ENCODE results near the gene EHD4. TPM values are rescaled to one million over a fixed set of nuclear protein-coding genes. Genes with fewer than 3 reads are reported as not detected.

Gene EHD4
- polyA plus RNA-seq, 1 of the 3 experiments (the other 2 are of a cell fraction) = 17.5 TPM

DNA sequence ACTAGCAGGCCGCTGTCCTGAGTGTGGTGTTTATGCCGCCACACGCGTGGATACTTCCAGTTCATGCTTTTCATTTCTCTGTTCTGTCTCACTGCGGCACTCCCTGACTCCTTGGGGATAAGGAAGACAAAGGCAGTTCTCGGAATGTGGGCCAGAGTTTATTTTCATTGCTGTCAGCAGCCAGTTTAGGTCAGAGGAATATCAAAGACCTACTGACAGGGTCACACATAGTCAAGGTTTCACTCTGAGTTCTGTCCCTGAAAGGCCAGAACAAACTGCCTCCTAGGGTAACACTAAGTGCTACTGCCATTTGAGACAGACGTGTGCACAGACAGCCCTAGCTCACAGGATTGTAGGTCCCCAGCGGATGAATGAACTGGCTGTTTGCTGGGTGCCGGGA is 51.2 kb downstream of the EHD4 start:
- H3K27me3 ChIP-seq (ENCODE audit: insufficient read depth) = no peaks in the 10 kb centered on the region
- peaks cover 5 to 8% of the 10 kb centered on the region in 2 experiments; a peak in 2 of 4 replicates for H3K4me1 ChIP-seq (ENCODE audit: control insufficient read depth in 1 of 2, insufficient read depth in 2 of 2, low read depth in 1 of 2, low read length in 1 of 2)
- no peaks in the 10 kb centered on the region for H3K9me3 ChIP-seq
- CTCF ChIA-PET = interaction anchor here (1.0 to 2.1 kb wide), 3 partner anchors 9 to 141 kb away, joined by 3 to 5 read pairs (median 3); no protein-coding TSS in a partner anchor
- peaks cover 4 to 7% of the 10 kb centered on the region in 2 experiments for H3K36me3 ChIP-seq (replicated peaks in 1 of 2; ENCODE audit: control insufficient read depth in 1 of 2, insufficient read depth in 2 of 2, low read length in 1 of 2)
- no peak overlapping the region for H3K4me3 ChIP-seq (ENCODE audit: low read depth in 2 of 2, low read length in 1 of 2)
- no peak for DNase-seq
- no peaks in the 10 kb centered on the region for H3K9me2 ChIP-seq
- H3K4me2 ChIP-seq = no peak overlapping the region
- POLR2A ChIA-PET = no interaction called here
- TF ChIP-seq FOXJ3 (CRISPR knock-in tag; IDR thresholded peaks at IDR 0.05) (no peak), EP300 (IDR thresholded peaks at IDR 0.05; ENCODE audit: borderline replicate concordance in 1 of 2, low read depth in 1 of 2, low read length in 1 of 2) (no peak)
- TF ChIP-seq, protein P1, sequence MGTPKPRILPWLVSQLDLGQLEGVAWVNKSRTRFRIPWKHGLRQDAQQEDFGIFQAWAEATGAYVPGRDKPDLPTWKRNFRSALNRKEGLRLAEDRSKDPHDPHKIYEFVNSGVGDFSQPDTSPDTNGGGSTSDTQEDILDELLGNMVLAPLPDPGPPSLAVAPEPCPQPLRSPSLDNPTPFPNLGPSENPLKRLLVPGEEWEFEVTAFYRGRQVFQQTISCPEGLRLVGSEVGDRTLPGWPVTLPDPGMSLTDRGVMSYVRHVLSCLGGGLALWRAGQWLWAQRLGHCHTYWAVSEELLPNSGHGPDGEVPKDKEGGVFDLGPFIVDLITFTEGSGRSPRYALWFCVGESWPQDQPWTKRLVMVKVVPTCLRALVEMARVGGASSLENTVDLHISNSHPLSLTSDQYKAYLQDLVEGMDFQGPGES (IDR thresholded peaks at IDR 0.05; ENCODE audit: low read depth, low read length) = no peak
- no peak overlapping the region for H3K27ac ChIP-seq (ENCODE audit: low read depth in 2 of 2, low read length in 1 of 2)
- H3F3A ChIP-seq (replicated peaks; ENCODE audit: insufficient read depth) = peaks cover 6% of the 10 kb centered on the region
- H4K20me1 ChIP-seq (ENCODE audit: insufficient read depth) = 0 out of 2 replicates have a peak, but pooled peaks cover 4% of the 10 kb centered on the region
- no peak overlapping the region for H2AFZ ChIP-seq (ENCODE audit: low read depth)
- H3K79me2 ChIP-seq (ENCODE audit: insufficient read depth) = peaks cover 9% of the 10 kb centered on the region; the same call in 1 of the 2 replicates
- H3K9ac ChIP-seq = no peak overlapping the region
- 96% methylated on average over 8 of the region's 9 CpGs for WGBS (ENCODE audit: low lambda C conversion rate)

DNA sequence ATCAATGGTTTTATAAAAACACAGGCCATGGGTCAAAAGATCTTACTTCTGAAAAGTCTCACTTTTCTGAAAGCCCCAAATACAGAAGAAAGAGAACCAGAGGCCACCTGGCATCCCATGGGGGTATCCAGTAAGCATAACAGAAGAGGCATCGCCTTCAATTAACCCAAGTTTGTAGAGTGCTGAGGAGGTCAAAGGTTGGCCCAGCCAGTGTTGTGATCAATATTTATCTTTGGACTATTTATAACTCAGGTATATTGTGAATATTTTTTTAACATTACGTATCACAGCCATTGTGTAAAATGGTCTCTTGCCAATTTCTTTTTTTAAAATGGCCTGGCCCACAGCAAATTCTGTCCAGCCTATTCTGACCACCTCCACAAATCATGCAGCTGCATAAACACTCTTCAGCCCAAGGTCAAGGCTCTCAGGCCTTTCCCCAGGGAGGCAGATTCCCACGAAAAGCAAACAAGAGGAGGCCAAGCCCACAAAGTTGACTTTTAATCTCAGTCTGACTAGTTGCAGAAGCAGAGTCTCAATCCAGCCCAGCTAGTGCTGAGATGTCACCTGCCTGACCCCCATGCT is 52.3 kb downstream of the EHD4 start:
- WGBS (ENCODE audit: low lambda C conversion rate) = 63% methylated on average over 3 of the region's 3 CpGs
- TF ChIP-seq, protein P2, sequence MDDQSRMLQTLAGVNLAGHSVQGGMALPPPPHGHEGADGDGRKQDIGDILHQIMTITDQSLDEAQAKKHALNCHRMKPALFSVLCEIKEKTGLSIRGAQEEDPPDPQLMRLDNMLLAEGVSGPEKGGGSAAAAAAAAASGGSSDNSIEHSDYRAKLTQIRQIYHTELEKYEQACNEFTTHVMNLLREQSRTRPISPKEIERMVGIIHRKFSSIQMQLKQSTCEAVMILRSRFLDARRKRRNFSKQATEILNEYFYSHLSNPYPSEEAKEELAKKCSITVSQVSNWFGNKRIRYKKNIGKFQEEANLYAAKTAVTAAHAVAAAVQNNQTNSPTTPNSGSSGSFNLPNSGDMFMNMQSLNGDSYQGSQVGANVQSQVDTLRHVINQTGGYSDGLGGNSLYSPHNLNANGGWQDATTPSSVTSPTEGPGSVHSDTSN (IDR thresholded peaks at IDR 0.05) = no peak
- no peak for TF ChIP-seq POLR2AphosphoS5 (IDR thresholded peaks at IDR 0.05; ENCODE audit: low read depth, low read length)
- TF ChIP-seq, protein P3, sequence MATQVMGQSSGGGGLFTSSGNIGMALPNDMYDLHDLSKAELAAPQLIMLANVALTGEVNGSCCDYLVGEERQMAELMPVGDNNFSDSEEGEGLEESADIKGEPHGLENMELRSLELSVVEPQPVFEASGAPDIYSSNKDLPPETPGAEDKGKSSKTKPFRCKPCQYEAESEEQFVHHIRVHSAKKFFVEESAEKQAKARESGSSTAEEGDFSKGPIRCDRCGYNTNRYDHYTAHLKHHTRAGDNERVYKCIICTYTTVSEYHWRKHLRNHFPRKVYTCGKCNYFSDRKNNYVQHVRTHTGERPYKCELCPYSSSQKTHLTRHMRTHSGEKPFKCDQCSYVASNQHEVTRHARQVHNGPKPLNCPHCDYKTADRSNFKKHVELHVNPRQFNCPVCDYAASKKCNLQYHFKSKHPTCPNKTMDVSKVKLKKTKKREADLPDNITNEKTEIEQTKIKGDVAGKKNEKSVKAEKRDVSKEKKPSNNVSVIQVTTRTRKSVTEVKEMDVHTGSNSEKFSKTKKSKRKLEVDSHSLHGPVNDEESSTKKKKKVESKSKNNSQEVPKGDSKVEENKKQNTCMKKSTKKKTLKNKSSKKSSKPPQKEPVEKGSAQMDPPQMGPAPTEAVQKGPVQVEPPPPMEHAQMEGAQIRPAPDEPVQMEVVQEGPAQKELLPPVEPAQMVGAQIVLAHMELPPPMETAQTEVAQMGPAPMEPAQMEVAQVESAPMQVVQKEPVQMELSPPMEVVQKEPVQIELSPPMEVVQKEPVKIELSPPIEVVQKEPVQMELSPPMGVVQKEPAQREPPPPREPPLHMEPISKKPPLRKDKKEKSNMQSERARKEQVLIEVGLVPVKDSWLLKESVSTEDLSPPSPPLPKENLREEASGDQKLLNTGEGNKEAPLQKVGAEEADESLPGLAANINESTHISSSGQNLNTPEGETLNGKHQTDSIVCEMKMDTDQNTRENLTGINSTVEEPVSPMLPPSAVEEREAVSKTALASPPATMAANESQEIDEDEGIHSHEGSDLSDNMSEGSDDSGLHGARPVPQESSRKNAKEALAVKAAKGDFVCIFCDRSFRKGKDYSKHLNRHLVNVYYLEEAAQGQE (IDR thresholded peaks at IDR 0.05; ENCODE audit: low read depth, low read length) = no peak
- Histone ChIP-seq H3K9me3 (no peaks in the 10 kb centered on the region), H3K27me3 (ENCODE audit: insufficient read depth) (no peaks in the 10 kb centered on the region), H3K36me3 (replicated peaks in 1 of 2; ENCODE audit: control insufficient read depth in 1 of 2, insufficient read depth in 2 of 2, low read length in 1 of 2) (peaks cover 4 to 7% of the 10 kb centered on the region in 2 experiments), H3K4me3 (ENCODE audit: low read depth in 2 of 2, low read length in 1 of 2) (no peak overlapping the region), H2AFZ (ENCODE audit: low read depth) (no peak overlapping the region), H3K27ac (ENCODE audit: low read depth in 2 of 2, low read length in 1 of 2) (no peak overlapping the region), H3K4me2 (no peak overlapping the region), H3K9ac (no peak overlapping the region), H3K79me2 (ENCODE audit: insufficient read depth) (peaks cover 9% of the 10 kb centered on the region; the same call in 1 of the 2 replicates), H3K4me1 (ENCODE audit: control insufficient read depth in 1 of 2, insufficient read depth in 2 of 2, low read depth in 1 of 2, low read length in 1 of 2) (peaks cover 5 to 8% of the 10 kb centered on the region in 2 experiments; a peak in 2 of 4 replicates), H3K9me2 (no peaks in the 10 kb centered on the region), H3F3A (replicated peaks; ENCODE audit: insufficient read depth) (peaks cover 6% of the 10 kb centered on the region), H4K20me1 (ENCODE audit: insufficient read depth) (0 out of 2 replicates have a peak, but pooled peaks cover 4% of the 10 kb centered on the region)
- CTCF ChIA-PET = interaction anchor here (0.6 to 1.0 kb wide), 2 partner anchors 8 to 325 kb away, joined by 3 read pairs; no protein-coding TSS in a partner anchor
- POLR2A ChIA-PET = no interaction called here
- DNase-seq = no peak

All from SK-N-SH (cell line).